ENCODE data around the gene PTPRN2. TPM values are rescaled to one million over a fixed set of nuclear protein-coding genes. Genes with fewer than 3 reads are reported as not detected.
A peak's percentile ranks its signal among the peaks of the same experiment; 100 is the strongest.

The PTPRN2 gene
- total and polyA plus RNA-seq, 2 donors from 2014 or later: 4.8 to 6.2 TPM

GRCh38 chr7:157715071-157715937 is 872.3 kb downstream of the PTPRN2 start:
- Histone ChIP-seq H3K9me3 (ENCODE audit: control insufficient read depth in 2 of 3, insufficient read depth in 1 of 3, low read length in 3 of 3) (no peaks in the 10 kb centered on the region), H3K4me1 (ENCODE audit: control insufficient read depth in 2 of 3, insufficient read depth in 2 of 3, low read depth in 1 of 3, low read length in 3 of 3) (no peaks in the 10 kb centered on the region), H3K27me3 (ENCODE audit: control insufficient read depth, insufficient read depth, low read length) (no peaks in the 10 kb centered on the region), H3K36me3 (ENCODE audit: control insufficient read depth in 2 of 3, insufficient read depth in 3 of 3, low read length in 3 of 3) (no peaks in the 10 kb centered on the region), H3K4me3 (ENCODE audit: low read length in 3 of 3) (no peak overlapping the region), H3K27ac (ENCODE audit: low read depth in 2 of 2, low read length in 2 of 2) (no peak overlapping the region), H3K9ac (ENCODE audit: low read length in 3 of 3) (no peak overlapping the region)
- peak in 1 of 5 donors; percentile 15 for DNase-seq
- no peak for FAIRE-seq
- intact Hi-C loops (cut with DNase I): no loop called here
- no peak for TF ChIP-seq CTCF (IDR thresholded peaks at IDR 0.05; ENCODE audit: borderline replicate concordance, extremely low read depth, insufficient read depth)

GRCh38 chr7:157714166-157715070 is 873.2 kb downstream of the PTPRN2 start:
- no peak for TF ChIP-seq CTCF (IDR thresholded peaks at IDR 0.05; ENCODE audit: borderline replicate concordance, extremely low read depth, insufficient read depth)
- Histone ChIP-seq H3K4me1 (ENCODE audit: control insufficient read depth in 2 of 3, insufficient read depth in 2 of 3, low read depth in 1 of 3, low read length in 3 of 3) (no peaks in the 10 kb centered on the region), H3K9me3 (ENCODE audit: control insufficient read depth in 2 of 3, insufficient read depth in 1 of 3, low read length in 3 of 3) (no peaks in the 10 kb centered on the region), H3K27me3 (ENCODE audit: control insufficient read depth, insufficient read depth, low read length) (no peaks in the 10 kb centered on the region), H3K36me3 (ENCODE audit: control insufficient read depth in 2 of 3, insufficient read depth in 3 of 3, low read length in 3 of 3) (no peaks in the 10 kb centered on the region), H3K27ac (ENCODE audit: low read depth in 2 of 2, low read length in 2 of 2) (no peak overlapping the region), H3K4me3 (ENCODE audit: low read length in 3 of 3) (no peak overlapping the region), H3K9ac (ENCODE audit: low read length in 3 of 3) (no peak overlapping the region)
- DNase-seq (peak in 1 of 5 donors; percentile 24), FAIRE-seq (no peak)
- intact Hi-C loops (cut with DNase I): no loop called here

- no peak overlapping the region for H3K9ac ChIP-seq (ENCODE audit: low read length in 3 of 3)
- TF ChIP-seq CTCF (IDR thresholded peaks at IDR 0.05; ENCODE audit: borderline replicate concordance, extremely low read depth, insufficient read depth): no peak
- no peaks in the 10 kb centered on the region for H3K9me3 ChIP-seq (ENCODE audit: control insufficient read depth in 2 of 3, insufficient read depth in 1 of 3, low read length in 3 of 3)
- H3K27me3 ChIP-seq (ENCODE audit: control insufficient read depth, insufficient read depth, low read length): no peaks in the 10 kb centered on the region
- H3K4me1 ChIP-seq (ENCODE audit: control insufficient read depth in 2 of 3, insufficient read depth in 2 of 3, low read depth in 1 of 3, low read length in 3 of 3): no peaks in the 10 kb centered on the region
- no peaks in the 10 kb centered on the region for H3K36me3 ChIP-seq (ENCODE audit: control insufficient read depth in 2 of 3, insufficient read depth in 3 of 3, low read length in 3 of 3)
- no peak overlapping the region for H3K27ac ChIP-seq (ENCODE audit: low read depth in 2 of 2, low read length in 2 of 2)
- FAIRE-seq (no peak), DNase-seq (peak in 1 of 5 donors; percentile 5)
- no peak overlapping the region for H3K4me3 ChIP-seq (ENCODE audit: low read length in 3 of 3)
- intact Hi-C loops (cut with DNase I): no loop called here
Observed at GRCh38 chr7:157713591-157713990, 874.0 kb downstream of the PTPRN2 start.

Measured in kidney (tissue), 14 donors.